HG02763 (cell line): ENCODE measurements around the gene INTS6L.

Source experiments
- ATAC-seq: cut with Tn5 transposase; IDR thresholded peaks from one replicate; pipeline ENCODE4 v1.9.1; 2021; ENCODE audit warnings: mild to moderate bottlenecking, moderate library complexity; ENCODE audit not compliant: unreplicated experiment

Gene INTS6L, protein sequence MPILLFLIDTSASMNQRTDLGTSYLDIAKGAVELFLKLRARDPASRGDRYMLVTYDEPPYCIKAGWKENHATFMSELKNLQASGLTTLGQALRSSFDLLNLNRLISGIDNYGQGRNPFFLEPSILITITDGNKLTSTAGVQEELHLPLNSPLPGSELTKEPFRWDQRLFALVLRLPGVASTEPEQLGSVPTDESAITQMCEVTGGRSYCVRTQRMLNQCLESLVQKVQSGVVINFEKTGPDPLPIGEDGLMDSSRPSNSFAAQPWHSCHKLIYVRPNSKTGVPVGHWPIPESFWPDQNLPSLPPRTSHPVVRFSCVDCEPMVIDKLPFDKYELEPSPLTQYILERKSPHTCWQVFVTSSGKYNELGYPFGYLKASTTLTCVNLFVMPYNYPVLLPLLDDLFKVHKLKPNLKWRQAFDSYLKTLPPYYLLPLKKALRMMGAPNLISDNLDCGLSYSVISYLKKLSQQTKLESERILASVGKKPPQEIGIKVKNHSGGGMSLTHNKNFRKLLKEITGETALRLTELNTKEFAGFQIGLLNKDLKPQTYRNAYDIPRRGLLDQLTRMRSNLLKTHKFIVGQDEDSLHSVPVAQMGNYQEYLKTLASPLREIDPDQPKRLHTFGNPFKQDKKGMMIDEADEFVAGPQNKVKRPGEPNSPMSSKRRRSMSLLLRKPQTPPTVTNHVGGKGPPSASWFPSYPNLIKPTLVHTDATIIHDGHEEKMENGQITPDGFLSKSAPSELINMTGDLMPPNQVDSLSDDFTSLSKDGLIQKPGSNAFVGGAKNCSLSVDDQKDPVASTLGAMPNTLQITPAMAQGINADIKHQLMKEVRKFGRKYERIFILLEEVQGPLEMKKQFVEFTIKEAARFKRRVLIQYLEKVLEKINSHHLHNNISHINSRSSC

DNA sequence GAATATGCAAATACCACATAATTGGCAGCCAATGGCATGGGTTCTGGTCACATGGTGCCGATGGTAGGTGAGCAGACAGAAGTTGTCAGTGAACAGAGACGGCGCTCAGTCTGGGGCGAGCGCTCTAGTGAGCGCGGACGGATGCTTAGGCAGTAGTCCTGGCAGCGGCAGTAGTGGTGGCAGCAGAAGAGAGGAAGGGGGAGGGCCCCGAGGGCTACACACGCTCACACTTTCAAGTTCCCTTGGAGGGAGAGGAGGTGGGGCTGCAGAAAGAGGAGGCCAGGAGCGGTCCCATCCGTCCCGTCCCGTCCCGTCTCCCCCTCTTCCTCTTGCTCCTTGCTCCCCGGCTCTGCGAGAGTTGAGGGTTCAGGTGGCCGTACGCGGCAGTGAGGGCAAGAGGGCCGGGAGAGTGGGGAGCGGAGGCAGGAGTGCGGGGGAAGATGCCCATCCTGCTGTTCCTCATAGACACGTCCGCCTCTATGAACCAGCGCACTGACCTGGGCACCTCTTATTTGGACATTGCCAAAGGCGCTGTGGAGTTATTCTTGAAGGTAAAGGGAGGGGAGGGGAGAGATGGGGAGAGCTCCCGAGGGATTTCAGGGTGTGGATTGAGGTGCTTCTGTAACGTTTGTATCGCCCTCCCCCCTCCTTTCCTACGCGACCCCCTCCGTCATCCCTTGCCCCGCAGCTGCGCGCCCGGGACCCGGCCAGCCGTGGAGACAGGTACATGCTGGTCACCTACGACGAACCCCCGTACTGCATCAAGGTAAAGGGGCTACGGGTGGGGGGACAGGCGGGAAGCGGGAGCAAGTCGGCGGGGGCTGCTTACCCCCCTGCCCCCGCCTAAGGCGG is at the start of gene INTS6L:
TSS of gene INTS6L (plus strand) at position 108 of the 852 bp plus-strand sequence. CDS start at position 441, 333 bp downstream.
- ATAC-seq, result peak; percentile 75

DNA sequence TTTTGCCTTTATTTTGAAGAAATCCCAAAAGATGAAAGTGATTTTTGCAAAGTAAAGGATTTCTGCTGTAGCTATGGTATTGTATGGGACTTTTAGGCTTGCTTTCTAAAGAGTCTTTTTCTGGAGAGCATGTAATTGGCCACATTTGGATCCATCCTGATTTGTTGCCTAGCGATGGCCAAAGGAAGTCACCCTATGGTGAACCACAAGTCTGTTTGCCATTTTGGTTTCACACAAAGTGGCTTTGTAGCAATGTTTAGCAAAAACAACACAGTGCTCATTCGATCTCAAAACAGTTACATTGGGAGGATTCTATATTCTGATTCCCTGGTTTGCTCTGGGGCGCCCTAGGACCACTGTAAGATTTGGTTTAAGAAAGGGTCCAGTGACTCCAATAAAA is 44.1 kb upstream of the INTS6L start:
- no peak for ATAC-seq

DNA sequence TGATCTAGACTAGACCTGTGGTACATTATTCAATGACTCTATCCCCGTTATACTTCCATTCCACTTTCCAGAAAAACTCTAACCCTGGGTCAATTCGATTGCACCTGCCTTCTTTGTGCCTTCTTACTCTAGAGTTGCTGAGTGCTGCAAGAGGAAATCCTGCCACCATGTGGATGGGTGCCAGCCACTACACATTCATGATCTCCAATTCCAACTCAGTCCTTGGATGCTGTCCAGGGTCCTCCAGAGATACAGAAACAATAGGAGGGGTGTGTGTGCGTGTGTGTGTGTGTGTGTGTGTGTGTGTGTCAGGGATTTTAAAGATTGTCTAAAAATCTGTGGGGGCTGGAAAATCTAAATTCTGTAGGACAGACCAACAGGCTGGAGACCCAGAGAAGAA is 42.9 kb upstream of the INTS6L start:
- ATAC-seq, result no peak

DNA sequence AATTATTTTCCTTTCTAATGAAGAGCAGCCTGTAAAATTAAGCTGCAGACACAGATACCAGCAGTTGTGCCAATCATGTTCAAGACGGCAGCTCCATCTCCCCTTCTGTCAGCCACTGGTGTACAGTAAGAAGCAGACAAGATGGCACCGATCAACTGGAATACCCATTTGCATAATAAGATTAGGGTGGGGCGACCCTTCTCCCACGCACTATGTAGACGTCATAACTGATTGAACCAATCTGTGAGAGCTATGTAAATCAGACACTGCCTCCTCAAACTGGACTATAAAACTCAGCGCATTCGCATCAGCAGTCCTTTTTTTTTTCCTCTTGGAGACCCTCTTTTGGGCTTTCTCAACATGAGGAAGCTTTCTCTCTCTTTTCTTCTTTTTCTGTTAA is 40.4 kb upstream of the INTS6L start:
- no peak for ATAC-seq

DNA sequence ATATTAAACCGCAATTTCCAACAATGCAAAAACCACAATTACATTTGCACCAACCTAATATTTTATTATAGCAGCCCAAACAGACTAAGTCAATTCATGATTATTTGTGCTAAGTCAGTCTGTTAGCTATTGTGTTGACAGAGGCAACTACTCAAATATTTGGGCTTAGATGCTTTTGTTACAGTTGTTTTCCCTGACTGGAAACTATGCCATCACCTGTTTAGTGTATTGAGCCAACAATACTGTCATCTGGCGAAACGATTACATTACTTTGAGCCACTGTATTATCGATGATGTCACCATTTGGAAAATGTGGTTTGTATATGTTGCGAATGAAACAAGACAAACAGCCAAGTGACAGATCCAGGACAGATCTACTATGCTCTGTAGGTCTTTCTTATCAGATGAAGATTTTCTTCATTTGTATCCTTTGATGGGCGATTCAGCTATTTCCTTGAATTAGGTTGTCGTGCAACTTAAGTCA is 38.7 kb upstream of the INTS6L start:
- ATAC-seq, result no peak

DNA sequence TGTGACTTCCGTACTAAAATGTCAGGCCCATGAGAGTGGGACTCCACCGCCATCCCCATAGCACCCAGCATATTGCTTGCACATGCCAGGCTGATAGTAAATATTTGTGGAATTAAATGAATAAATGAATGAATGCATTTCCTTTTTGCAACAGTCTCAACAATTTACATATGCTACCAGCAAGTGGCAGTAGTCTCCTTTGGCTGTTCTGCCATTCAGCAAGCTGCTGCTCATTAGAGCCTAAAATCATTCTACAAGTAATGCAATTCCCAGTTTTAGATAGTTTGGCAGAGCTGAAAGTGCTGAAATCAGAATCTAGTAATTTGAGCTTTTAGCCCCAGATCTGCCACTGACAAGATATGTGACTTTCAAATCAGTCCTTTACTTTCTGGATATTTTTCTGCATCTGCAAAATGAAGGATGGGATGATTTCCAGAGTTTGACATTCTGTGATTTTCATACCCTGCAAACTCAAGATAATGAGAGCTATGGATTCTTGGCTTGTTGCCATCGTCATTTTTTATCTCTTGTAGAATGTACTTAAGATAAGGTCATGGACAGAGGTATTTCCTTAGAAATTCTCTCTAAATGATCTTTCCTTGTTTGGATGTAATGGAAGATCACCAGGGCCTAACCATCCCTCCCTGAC is 35.7 kb upstream of the INTS6L start:
- no peak for ATAC-seq

DNA sequence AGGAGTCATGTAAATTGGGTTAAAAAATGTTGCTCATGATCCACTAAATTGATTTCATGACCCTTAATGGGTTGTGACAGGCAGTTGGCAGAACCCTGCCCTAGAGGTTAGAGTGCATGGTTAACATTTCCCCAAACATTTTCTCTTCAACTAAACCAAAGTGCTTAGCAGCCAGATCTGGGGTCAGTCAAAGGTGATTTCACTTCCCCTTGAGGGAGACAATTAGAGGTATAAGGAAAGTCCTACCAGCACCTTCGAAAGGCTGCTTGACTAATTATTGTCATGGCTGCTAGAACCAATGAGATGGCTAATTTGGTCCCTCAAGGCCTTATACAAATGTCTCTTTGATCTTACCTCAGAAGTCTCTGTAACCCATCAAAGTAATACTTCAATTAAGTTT is 30.9 kb upstream of the INTS6L start:
- ATAC-seq, result peak; percentile 72

DNA sequence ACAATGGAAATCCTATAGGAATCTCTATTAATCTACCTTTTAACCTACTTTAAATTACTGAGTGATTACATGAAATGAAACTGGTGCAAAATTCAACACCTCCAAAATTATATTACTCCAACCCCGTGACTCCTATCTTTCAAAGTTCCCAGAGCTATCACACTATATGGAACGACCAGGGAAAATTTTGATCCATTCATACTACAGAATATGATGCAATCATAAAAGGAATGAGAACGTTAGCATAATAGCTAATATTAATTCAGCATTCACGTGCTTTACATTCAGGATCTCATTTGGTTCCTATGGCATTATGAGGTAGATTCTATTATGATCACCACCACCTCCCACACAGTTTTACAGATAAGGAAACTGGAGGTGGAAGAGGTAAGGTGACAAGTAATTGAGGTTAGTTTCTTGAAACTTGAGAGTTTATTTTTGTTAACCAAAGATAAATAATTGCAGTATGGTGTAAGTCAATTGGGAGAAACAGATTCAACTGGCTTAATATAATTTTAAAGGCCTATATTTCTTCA is 29.4 kb upstream of the INTS6L start:
- ATAC-seq, result no peak

DNA sequence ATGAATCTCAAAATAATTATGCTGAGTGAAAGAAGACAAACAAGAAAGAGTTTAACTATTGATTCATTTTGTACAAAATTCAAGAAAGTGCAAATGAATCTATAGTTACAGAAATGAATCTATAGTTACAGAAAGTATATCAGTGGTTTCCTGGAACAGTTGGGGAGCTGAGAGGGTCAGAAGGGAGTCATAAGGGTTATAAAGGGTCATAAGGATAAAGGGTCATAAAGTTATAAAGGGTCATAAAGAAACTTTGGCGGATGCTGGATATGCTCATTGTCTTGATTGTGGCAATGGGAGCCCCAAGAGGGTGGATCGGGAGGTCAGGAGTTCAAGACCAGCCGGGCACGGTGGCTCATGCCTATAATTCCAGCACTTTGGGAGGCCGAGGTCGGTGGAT is 26.0 kb upstream of the INTS6L start:
- ATAC-seq, result no peak

DNA sequence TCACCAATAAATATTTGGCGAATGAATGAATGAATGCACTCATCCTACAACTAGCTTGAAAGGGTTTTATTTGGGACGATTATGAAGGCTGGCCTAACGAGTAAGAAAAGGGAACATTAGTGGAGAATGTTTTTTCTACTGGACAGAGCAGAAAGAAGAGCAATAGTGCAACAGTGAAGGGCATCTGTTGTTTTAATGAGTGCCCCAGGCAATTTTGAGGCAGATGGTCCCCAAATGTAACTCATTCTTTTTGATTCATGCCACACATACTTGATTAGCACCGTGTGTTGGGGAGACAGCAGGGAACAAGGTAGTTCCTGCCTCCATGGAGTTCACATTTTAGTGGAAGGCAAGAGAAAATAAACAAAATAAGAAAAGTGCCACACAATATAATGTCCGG is 22.7 kb upstream of the INTS6L start:
- ATAC-seq, result no peak

DNA sequence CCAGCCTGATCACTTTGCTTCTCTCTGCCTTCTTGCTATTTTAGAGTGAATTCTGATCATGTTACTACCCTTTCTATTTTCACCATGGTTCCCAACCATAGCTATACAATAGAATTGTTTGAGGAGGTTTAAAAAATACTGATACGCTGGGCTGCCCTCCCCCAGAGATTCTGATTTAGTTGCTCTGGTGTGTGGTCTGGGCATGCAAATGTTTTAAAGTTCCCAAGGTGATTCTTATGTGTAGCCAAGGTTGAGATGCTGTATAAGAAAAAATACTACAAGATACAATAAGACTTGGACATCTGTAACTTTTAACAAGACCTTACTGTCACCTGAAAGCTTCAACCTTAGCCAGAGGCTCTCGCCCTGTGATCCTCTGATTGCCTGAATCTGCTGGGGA is 22.2 kb upstream of the INTS6L start:
- no peak for ATAC-seq

DNA sequence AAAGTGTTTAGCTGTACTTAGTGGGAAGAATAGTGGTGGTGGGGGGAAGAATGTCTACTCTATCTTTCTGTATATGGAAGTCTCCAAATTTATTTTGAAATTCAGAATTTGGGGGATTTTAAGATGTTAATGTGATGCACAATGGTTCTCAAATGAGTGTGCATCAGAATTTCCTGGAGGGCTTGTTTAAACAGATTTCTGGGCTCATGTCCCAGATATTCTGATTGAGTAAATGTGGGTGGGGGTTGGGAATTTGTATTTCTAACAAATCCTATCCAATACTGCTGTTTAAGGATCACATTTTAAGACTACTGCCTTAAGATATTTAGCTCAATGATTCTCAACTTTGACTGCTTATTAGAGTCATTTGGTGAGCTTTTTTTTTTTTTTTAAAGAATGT is 15.1 kb upstream of the INTS6L start:
- no peak for ATAC-seq

DNA sequence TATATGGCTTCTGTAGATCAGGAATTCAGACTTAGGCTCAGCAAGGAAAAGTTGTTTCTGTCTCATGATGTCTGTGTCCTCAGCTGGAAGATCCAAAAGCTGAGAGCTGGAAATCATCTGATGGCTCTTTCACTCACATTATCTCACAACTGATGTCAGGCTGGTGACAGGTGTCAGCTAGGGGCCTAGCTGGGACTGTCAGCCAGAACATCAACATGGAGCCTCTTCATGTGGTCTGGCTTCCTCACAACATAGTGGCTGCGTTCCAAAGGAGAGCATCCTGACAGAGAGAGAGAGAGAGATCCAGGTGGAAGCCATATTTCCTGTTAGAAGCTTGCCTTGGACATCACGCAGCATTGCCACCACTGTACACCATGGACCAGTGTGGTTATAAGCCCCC is 10.6 kb upstream of the INTS6L start:
- no peak for ATAC-seq

DNA sequence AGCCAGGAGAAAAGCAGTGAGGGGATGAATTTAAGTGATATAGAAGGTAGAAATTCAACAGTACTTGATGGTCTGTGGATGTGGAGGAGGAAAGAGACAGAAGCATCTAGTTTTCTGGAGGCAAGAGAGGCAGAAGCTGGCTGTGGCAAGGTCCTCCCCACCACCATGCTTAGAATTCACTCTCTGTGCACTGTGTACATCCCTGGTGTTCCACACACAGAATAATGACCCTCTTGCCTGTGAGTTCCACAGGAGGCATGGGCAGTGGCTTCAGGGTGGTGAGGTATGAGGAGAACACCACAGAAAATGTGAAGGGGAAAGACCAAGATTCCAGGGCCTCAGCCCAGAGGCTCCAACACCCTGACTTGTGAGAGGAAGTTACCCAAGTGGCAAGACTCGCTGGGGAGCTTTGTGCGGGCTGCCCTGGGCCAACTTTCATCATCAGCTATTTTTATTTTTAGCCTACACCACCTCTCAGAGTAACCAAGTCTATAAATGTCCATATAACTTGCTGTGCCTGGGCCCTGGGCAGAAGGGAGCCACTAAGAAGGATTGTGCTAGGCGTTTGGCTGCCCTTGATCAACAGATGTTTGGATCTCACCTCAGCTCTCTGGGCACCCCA is 7.8 kb upstream of the INTS6L start:
- no peak for ATAC-seq

DNA sequence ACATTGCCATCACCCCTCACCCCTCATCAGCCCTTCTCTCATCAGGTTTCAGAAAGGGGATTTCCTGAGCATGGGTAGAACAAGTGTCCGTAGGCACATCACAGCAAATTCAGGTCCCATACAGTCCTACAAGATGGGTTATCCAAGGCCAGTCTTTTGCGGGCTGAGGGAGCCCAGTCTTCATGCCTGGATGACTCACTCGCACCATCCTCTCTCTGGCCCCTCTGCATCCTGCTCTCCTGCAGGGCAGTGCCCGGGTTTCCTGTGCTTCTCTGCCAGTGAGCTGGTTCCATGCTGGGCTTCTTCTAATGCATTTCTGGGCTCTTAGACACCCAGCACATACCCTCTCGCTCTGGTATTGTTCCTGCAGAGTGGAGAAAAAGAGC is 7.3 kb upstream of the INTS6L start:
- ATAC-seq, result no peak

DNA sequence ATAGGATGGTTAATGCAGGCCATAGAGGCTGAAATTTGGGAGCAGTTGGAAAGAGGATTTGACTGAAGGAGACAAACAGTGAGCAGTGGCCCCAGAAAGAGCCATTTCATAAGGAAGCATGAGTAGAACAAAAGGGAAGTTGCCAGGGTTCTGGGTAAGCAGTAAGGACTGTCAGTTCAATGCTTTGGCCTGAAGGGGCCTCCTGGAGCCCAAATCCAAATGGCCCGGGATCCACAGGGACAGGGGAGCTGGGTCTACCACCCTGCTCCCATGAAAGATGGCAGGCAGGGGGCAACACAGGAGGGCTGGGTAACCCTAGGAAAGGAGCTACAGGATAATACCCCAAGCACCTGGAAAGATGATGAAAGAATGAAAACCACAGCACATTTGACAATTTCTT is 4.1 kb upstream of the INTS6L start:
- no peak for ATAC-seq

DNA sequence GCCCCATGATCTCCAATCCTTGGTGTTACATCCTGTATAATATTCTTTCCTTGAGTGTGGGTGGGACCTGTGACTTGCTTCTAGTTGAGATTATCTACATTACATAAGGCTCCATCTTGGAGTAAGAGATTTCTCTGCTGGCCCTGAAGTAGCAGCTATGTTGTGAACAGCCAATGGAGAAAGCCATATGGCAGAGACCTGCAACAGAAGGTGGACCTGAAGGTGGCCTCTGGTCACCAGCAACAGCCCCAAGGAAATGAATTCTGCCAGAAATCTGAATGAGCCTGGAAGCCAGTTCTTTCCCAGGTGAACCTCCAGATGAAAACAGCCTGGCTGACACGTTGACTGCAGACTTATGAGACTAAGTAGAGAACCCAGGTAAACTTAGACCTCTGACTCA is 2.3 kb upstream of the INTS6L start:
- no peak for ATAC-seq

DNA sequence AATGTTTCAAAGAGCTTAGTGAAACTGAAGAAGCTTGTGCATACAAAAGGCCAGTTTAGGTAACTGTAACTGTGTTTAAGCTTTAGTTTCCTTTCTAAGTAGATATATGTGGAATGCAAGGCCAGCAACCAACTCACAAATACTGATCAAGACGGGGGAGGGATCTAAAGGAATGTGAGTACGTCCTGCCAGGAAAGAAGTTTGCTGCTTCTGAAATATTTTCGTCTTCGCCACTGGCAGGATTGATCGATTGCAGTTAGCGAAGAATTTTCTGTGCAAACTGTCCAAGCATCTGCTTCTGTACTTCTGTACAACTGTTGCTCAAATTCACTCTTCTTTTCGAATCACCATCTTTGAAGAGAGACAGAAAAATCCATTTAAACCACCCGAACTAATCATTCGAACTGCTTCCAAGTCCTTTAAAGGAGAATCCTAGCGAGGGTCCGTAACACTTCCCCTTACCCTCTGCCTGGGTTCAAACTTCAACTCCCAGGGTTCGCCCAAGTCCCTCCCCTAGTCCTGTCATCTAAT is 373 bp upstream of the INTS6L start:
- no peak for ATAC-seq

DNA sequence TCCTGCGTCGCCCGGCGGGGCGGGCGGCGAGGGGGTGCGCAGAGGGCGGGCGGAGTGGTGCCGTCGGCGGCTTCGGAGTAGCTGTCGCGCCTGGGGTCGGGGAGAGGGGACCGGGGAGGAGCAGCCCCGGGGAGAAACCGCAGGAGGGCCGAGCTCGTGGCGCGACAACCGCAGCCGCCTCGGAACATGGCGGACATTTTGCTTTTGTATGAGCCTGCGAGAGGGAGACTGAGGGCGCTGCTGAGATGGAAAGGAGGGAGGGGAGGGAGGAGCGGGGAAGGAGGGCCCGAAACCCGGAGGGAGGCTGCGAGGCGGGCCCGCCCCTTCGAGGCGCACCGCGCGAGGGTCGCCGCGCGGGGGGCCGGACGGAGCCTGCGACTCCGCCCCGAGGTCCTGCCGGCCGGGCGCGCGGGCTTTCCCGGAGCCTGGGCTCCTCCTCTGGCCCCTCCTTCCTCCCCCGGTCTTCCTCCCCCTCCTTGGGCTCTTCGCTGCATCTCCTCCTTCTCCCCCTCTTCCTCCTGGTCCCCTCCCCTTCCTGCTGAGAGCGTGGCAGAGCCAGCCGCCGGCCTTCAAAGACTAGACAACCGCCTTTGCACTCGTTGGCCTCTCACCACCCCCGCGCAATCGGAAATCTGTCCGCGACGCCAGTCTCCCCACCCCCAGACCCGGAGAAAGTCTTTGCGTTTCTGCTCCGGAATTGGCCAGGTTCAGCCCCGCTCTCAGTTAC is 1.1 kb downstream of the INTS6L start:
- ATAC-seq, result peak; percentile 68
